Effector memory CD4-positive, alpha-beta T cell (primary cell): Measurements from ENCODE around the gene PLEKHA7.

Experiments used
- DNase-seq, 3 donors: peaks; one replicate each; pipeline ENCODE4 v3.0.0-alpha.2; 2020
- H3K27ac ChIP-seq: 2 replicates; pipeline ENCODE4 v1.7.0; 2013; ENCODE audit warnings: mild to moderate bottlenecking, low read length, moderate library complexity; ENCODE audit not compliant: insufficient read depth, poor library complexity, severe bottlenecking
- H3K27me3 ChIP-seq: replicated peaks from 2 replicates; pipeline ENCODE4 v1.7.0; 2013; ENCODE audit warnings: mild to moderate bottlenecking, low read length; ENCODE audit not compliant: insufficient read depth, control insufficient read depth, poor library complexity, severe bottlenecking
- H3K36me3 ChIP-seq: 2 replicates; pipeline ENCODE4 v1.7.0; 2013; ENCODE audit warnings: mild to moderate bottlenecking, low read length, moderate library complexity; ENCODE audit not compliant: control insufficient read depth, insufficient read depth
- H3K4me1 ChIP-seq: 2 replicates; pipeline ENCODE4 v1.7.0; 2013; ENCODE audit warnings: low read length, mild to moderate bottlenecking; ENCODE audit not compliant: control insufficient read depth, insufficient read depth, poor library complexity, severe bottlenecking
- H3K4me3 ChIP-seq: 2 replicates; pipeline ENCODE4 v1.7.0; 2013; ENCODE audit warnings: low read length, low read depth, mild to moderate bottlenecking; ENCODE audit not compliant: insufficient read depth, poor library complexity, severe bottlenecking
- H3K9me3 ChIP-seq: 2 replicates; pipeline ENCODE4 v1.7.0; 2013; ENCODE audit warnings: mild to moderate bottlenecking, low read length, moderate library complexity; ENCODE audit not compliant: control insufficient read depth

Gene PLEKHA7

GRCh38 chr11:16859651-16860050, 154.6 kb downstream of the PLEKHA7 start:
- DNase-seq = no peak
- no peaks in the 10 kb centered on the region for H3K36me3 ChIP-seq
- H3K4me3 ChIP-seq = no peak overlapping the region
- no peak overlapping the region for H3K27ac ChIP-seq
- H3K9me3 ChIP-seq = no peaks in the 10 kb centered on the region
- H3K4me1 ChIP-seq = no peaks in the 10 kb centered on the region
- no peaks in the 10 kb centered on the region for H3K27me3 ChIP-seq

GRCh38 chr11:16857186-16857585, 157.0 kb downstream of the PLEKHA7 start:
- no peak for DNase-seq
- Histone ChIP-seq H3K27ac (no peak overlapping the region), H3K4me3 (no peak overlapping the region), H3K36me3 (peaks cover 4% of the 10 kb centered on the region), H3K9me3 (no peaks in the 10 kb centered on the region), H3K27me3 (no peaks in the 10 kb centered on the region), H3K4me1 (no peaks in the 10 kb centered on the region)

- H3K36me3 ChIP-seq = peaks cover 4% of the 10 kb centered on the region
- H3K4me3 ChIP-seq = no peak overlapping the region
- no peaks in the 10 kb centered on the region for H3K27me3 ChIP-seq
- no peak overlapping the region for H3K27ac ChIP-seq
- no peaks in the 10 kb centered on the region for H3K9me3 ChIP-seq
- H3K4me1 ChIP-seq = no peaks in the 10 kb centered on the region
- no peak for DNase-seq
These were observed 158.2 kb downstream of the PLEKHA7 start for GRCh38 chr11:16856022-16856471.

- Histone ChIP-seq H3K4me3 (no peak overlapping the region), H3K27ac (no peak overlapping the region), H3K9me3 (no peaks in the 10 kb centered on the region), H3K27me3 (no peaks in the 10 kb centered on the region), H3K4me1 (no peaks in the 10 kb centered on the region), H3K36me3 (peaks cover 7% of the 10 kb centered on the region)
- DNase-seq = no peak
These were observed 159.2 kb downstream of the PLEKHA7 start for GRCh38 chr11:16854979-16855378.

- no peaks in the 10 kb centered on the region for H3K9me3 ChIP-seq
- no peak overlapping the region for H3K27ac ChIP-seq
- DNase-seq = no peak
- peaks cover 7% of the 10 kb centered on the region for H3K36me3 ChIP-seq
- no peaks in the 10 kb centered on the region for H3K27me3 ChIP-seq
- no peaks in the 10 kb centered on the region for H3K4me1 ChIP-seq
- no peak overlapping the region for H3K4me3 ChIP-seq
These were observed 160.4 kb downstream of the PLEKHA7 start for GRCh38 chr11:16853859-16854258.

DNA sequence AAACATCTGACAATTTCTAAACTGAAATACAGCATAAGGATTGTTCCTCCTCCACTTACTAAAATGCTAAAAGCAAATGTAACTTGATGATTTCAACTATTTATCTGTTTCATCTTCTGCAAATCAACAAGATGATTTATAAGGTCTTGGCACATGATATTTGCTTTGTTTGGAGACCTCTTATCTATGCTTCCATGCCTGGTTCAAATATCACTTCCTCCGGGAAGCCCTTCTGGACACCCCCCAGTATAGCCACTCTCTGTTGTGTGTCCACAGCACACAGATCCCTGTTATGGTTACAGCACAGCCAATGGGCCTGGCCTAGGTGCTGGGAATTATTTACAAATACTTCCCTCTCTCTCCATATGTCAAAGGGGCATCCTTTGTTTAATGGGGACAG, 160.9 kb downstream of the PLEKHA7 start:
- DNase-seq = no peak

GRCh38 chr11:16846305-16846704, 167.9 kb downstream of the PLEKHA7 start:
- Histone ChIP-seq H3K36me3 (peaks cover 3% of the 10 kb centered on the region), H3K4me1 (no peaks in the 10 kb centered on the region), H3K9me3 (no peaks in the 10 kb centered on the region), H3K4me3 (no peak overlapping the region), H3K27me3 (no peaks in the 10 kb centered on the region), H3K27ac (no peak overlapping the region)
- no peak for DNase-seq

More for the DNA sequence above, 160.9 kb downstream of the PLEKHA7 start:
- no peaks in the 10 kb centered on the region for H3K9me3 ChIP-seq
- no peaks in the 10 kb centered on the region for H3K4me1 ChIP-seq
- no peaks in the 10 kb centered on the region for H3K27me3 ChIP-seq
- H3K4me3 ChIP-seq = no peak overlapping the region
- no peak overlapping the region for H3K27ac ChIP-seq
- H3K36me3 ChIP-seq = peaks cover 7% of the 10 kb centered on the region

- Histone ChIP-seq H3K4me3 (no peak overlapping the region), H3K9me3 (no peaks in the 10 kb centered on the region), H3K27me3 (no peaks in the 10 kb centered on the region), H3K4me1 (no peaks in the 10 kb centered on the region), H3K27ac (no peak overlapping the region), H3K36me3 (no peaks in the 10 kb centered on the region)
- no peak for DNase-seq
These were observed 169.9 kb downstream of the PLEKHA7 start for GRCh38 chr11:16844268-16844771.

GRCh38 chr11:16843294-16843693, 170.9 kb downstream of the PLEKHA7 start:
- H3K27ac ChIP-seq = no peak overlapping the region
- no peak for DNase-seq
- no peak overlapping the region for H3K4me3 ChIP-seq
- H3K36me3 ChIP-seq = no peaks in the 10 kb centered on the region
- H3K9me3 ChIP-seq = no peaks in the 10 kb centered on the region
- no peaks in the 10 kb centered on the region for H3K4me1 ChIP-seq
- H3K27me3 ChIP-seq = no peaks in the 10 kb centered on the region

DNA sequence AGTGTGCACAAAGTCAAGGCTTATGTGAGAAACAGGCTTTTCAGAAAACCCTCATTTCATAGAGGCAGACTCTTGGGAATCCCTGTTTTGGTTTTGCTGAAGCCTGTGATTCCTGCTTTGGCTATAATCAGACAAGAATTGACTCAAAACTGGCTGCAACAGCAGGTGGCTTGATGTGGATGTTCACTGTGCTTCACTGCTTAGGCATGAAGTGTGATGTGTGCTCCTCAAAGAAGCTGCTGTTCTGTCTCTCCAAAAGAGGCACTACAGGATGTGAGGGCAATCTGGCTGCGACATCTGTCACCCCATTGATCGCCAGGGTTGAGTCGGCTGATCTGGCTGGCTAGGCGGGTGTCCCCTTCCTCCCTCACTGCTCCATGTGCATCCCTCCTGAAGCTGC, 172.2 kb downstream of the PLEKHA7 start:
- Histone ChIP-seq H3K27ac (no peak overlapping the region), H3K4me3 (no peak overlapping the region), H3K4me1 (no peaks in the 10 kb centered on the region), H3K9me3 (no peaks in the 10 kb centered on the region), H3K36me3 (no peaks in the 10 kb centered on the region), H3K27me3 (no peaks in the 10 kb centered on the region)
- DNase-seq = no peak
